ENCODE measurements around the gene AP3D1.

AP3D1 gene

GRCh38 chr19:2175742-2176141 lies 24.4 kb upstream of the AP3D1 start:
- Histone ChIP-seq H3K79me2 (ENCODE audit: low read length) (peaks cover 96% of the 10 kb centered on the region), H3K4me1 (ENCODE audit: low read length) (peaks cover 13% of the 10 kb centered on the region), H3K27ac (ENCODE audit: low read length) (no peak overlapping the region), H3K4me2 (ENCODE audit: low read length) (no peak overlapping the region), H4K20me1 (ENCODE audit: insufficient read depth, low read length) (peaks cover 90% of the 10 kb centered on the region), H3K9me3 (ENCODE audit: insufficient read depth, low read length) (no peaks in the 10 kb centered on the region), H3K4me3 (ENCODE audit: low read length) (no peak overlapping the region), H2AFZ (ENCODE audit: low read depth, low read length) (no peak overlapping the region), H3K9ac (ENCODE audit: low read length) (no peak overlapping the region), H3K27me3 (ENCODE audit: low read depth, low read length) (no peaks in the 10 kb centered on the region), H3K36me3 (replicated peaks; ENCODE audit: low read depth, low read length) (peaks cover 21% of the 10 kb centered on the region)
- TF ChIP-seq CTCF (IDR thresholded peaks at IDR 0.05; ENCODE audit: low read depth, low read length) (no peak), EZH2phosphoT487 (IDR thresholded peaks at IDR 0.05; ENCODE audit: low read depth) (no peak)

GRCh38 chr19:2173767-2174577 lies 22.6 kb upstream of the AP3D1 start:
- Histone ChIP-seq H3K27me3 (ENCODE audit: low read depth, low read length) (no peaks in the 10 kb centered on the region), H3K4me3 (ENCODE audit: low read length) (no peak overlapping the region), H3K4me1 (ENCODE audit: low read length) (peaks cover 24% of the 10 kb centered on the region), H3K4me2 (ENCODE audit: low read length) (no peak overlapping the region), H3K9me3 (ENCODE audit: insufficient read depth, low read length) (no peaks in the 10 kb centered on the region), H3K27ac (ENCODE audit: low read length) (no peak overlapping the region), H3K79me2 (ENCODE audit: low read length) (peaks cover 96% of the 10 kb centered on the region), H3K36me3 (replicated peaks; ENCODE audit: low read depth, low read length) (peaks cover 23% of the 10 kb centered on the region), H4K20me1 (ENCODE audit: insufficient read depth, low read length) (peaks cover 90% of the 10 kb centered on the region), H3K9ac (ENCODE audit: low read length) (no peak overlapping the region), H2AFZ (ENCODE audit: low read depth, low read length) (no peak overlapping the region)
- no peak for TF ChIP-seq CTCF (IDR thresholded peaks at IDR 0.05; ENCODE audit: low read depth, low read length)
- no peak for TF ChIP-seq EZH2phosphoT487 (IDR thresholded peaks at IDR 0.05; ENCODE audit: low read depth)

GRCh38 chr19:2173388-2173766 lies 22.0 kb upstream of the AP3D1 start:
- no peak overlapping the region for H3K9ac ChIP-seq (ENCODE audit: low read length)
- TF ChIP-seq EZH2phosphoT487 (IDR thresholded peaks at IDR 0.05; ENCODE audit: low read depth) (no peak), CTCF (IDR thresholded peaks at IDR 0.05; ENCODE audit: low read depth, low read length) (no peak)
- H3K4me3 ChIP-seq (ENCODE audit: low read length): no peak overlapping the region
- H3K36me3 ChIP-seq (replicated peaks; ENCODE audit: low read depth, low read length): peaks cover 23% of the 10 kb centered on the region
- H3K4me1 ChIP-seq (ENCODE audit: low read length): peaks cover 30% of the 10 kb centered on the region
- peaks cover 91% of the 10 kb centered on the region for H4K20me1 ChIP-seq (ENCODE audit: insufficient read depth, low read length)
- H3K27ac ChIP-seq (ENCODE audit: low read length): no peak overlapping the region
- no peaks in the 10 kb centered on the region for H3K27me3 ChIP-seq (ENCODE audit: low read depth, low read length)
- H3K79me2 ChIP-seq (ENCODE audit: low read length): peaks cover 96% of the 10 kb centered on the region
- H3K4me2 ChIP-seq (ENCODE audit: low read length): no peak overlapping the region
- no peaks in the 10 kb centered on the region for H3K9me3 ChIP-seq (ENCODE audit: insufficient read depth, low read length)
- H2AFZ ChIP-seq (ENCODE audit: low read depth, low read length): no peak overlapping the region

DNA sequence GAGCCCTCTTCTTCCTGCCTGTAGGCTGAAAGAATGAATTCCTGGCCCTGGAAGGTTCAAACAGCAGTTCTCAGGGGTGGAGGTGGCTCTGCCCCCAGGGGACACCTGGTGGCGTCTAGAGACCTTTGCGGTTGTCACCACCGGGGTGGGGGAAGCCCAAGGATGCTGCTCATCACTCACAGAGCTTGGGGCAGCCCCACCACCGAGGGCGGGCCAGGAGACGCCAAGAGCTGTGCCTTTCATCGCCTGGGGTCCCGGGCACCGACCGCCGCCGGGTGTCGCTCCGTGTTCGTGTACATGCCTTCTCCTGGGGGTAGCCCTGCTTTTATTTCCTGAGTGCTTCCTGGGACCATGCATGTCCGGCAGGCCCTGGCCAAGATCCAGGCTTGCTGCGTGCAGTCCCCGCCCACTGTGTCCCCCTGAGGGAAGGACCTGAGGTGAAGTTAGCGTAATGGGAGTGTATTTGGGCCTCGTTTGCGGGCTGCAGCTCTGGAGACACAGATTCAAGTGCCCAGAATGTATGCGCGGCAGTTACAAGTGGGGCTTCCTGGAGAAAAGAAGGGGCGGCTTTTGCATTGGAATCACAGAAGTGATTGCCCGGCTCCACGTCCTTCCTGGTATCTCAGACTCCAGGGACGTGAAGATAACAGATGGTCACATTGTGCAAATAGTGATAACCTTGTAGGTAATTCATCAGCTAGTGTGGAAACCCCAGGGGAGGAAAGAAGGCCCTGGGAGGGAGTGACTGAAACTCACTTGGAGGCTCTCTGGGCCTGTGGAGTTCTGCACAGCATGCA lies 20.2 kb upstream of the AP3D1 start:
- Histone ChIP-seq H4K20me1 (ENCODE audit: insufficient read depth, low read length) (peaks cover 98% of the 10 kb centered on the region), H3K36me3 (replicated peaks; ENCODE audit: low read depth, low read length) (peaks cover 27% of the 10 kb centered on the region), H3K79me2 (ENCODE audit: low read length) (peaks cover 99% of the 10 kb centered on the region), H3K4me2 (ENCODE audit: low read length) (peak overlapping the region; percentile 86), H2AFZ (ENCODE audit: low read depth, low read length) (no peak overlapping the region), H3K9ac (ENCODE audit: low read length) (no peak overlapping the region), H3K27ac (ENCODE audit: low read length) (no peak overlapping the region), H3K27me3 (ENCODE audit: low read depth, low read length) (no peaks in the 10 kb centered on the region), H3K4me3 (ENCODE audit: low read length) (peak overlapping the region; percentile 67), H3K9me3 (ENCODE audit: insufficient read depth, low read length) (no peaks in the 10 kb centered on the region), H3K4me1 (ENCODE audit: low read length) (peaks cover 48% of the 10 kb centered on the region)
- TF ChIP-seq CTCF (IDR thresholded peaks at IDR 0.05; ENCODE audit: low read depth, low read length) (peak; percentile 43; the same call in 1 of the 2 replicates), EZH2phosphoT487 (IDR thresholded peaks at IDR 0.05; ENCODE audit: low read depth) (no peak)

Measured in OCI-LY3 (cell line).